Endothelial cell of umbilical vein (primary cell): ENCODE results near the gene ZNF628.

Experiments used
- CTCF ChIP-seq, 2 donors: IDR thresholded peaks; 1 replicate in 1 of 2; 2 replicates in 1 of 2; pipeline ENCODE4 v1.5.1; 2011; ENCODE audit warnings: low read length in 2 of 2, mild to moderate bottlenecking in 2 of 2, moderate library complexity in 2 of 2, control low read depth in 1 of 2, inconsistent platforms in 1 of 2, low read depth in 1 of 2; ENCODE audit not compliant: insufficient read depth in 1 of 2; ENCODE audit errors: extremely low read depth in 1 of 2
- EZH2 ChIP-seq: IDR thresholded peaks from 2 replicates; pipeline ENCODE4 v1.6.1; 2012; ENCODE audit warnings: borderline replicate concordance, low read depth, mild to moderate bottlenecking, moderate library complexity, low read length, inconsistent platforms; ENCODE audit not compliant: severe bottlenecking
- FOS ChIP-seq: IDR thresholded peaks from 2 replicates; pipeline ENCODE4 v1.6.1; 2011; ENCODE audit warnings: mild to moderate bottlenecking, low read length, moderate library complexity, borderline replicate concordance; ENCODE audit not compliant: insufficient read depth
- GATA2 ChIP-seq: IDR thresholded peaks from 2 replicates; pipeline ENCODE4 v1.7.0; 2011; ENCODE audit warnings: low read depth, mild to moderate bottlenecking, moderate library complexity, mixed read lengths, low read length; ENCODE audit not compliant: insufficient read length, insufficient read depth
- JUN ChIP-seq: IDR thresholded peaks from 2 replicates; pipeline ENCODE4 v1.6.1; 2011; ENCODE audit warnings: borderline replicate concordance, low read depth; ENCODE audit not compliant: insufficient read length, insufficient read depth
- MAX ChIP-seq: IDR thresholded peaks from 2 replicates; pipeline ENCODE4 v1.6.1; 2011; ENCODE audit not compliant: insufficient read depth, insufficient read length
- POLR2A ChIP-seq: IDR thresholded peaks from 2 replicates; pipeline ENCODE4 v1.6.1; 2012; ENCODE audit warnings: low read depth, mild to moderate bottlenecking, control low read depth, low read length
- POLR2AphosphoS5 ChIP-seq: IDR thresholded peaks from 2 replicates; pipeline ENCODE4 v1.6.1; 2012; ENCODE audit warnings: low read depth, mild to moderate bottlenecking, control low read depth, low read length, moderate library complexity; ENCODE audit not compliant: insufficient read depth

GRCh38 chr19:55520691-55521292 is 44.4 kb downstream of the ZNF628 start:
- no peak for TF ChIP-seq CTCF (IDR thresholded peaks at IDR 0.05; ENCODE audit: extremely low read depth in 1 of 2, insufficient read depth in 1 of 2, low read depth in 1 of 2, low read length in 2 of 2)
- TF ChIP-seq POLR2A: no peak
- TF ChIP-seq FOS: no peak
- TF ChIP-seq EZH2: no peak
- no peak for TF ChIP-seq MAX
- no peak for TF ChIP-seq POLR2AphosphoS5
- no peak for TF ChIP-seq JUN
- no peak for TF ChIP-seq GATA2
